UCSD-AML1 (cell line): ENCODE data around the gene DDOST.

ENCODE experiments used
- DNase-seq: peaks from one replicate; lab custom pipeline; 2025; ENCODE audit not compliant: unreplicated experiment; lab: John Stamatoyannopoulos, UW

The DDOST gene

GRCh38 chr1:20661207-20662109 lies at the start of gene DDOST:
TSS of gene DDOST (minus strand) at chr1:20661369. CDS start at chr1:20661350, 19 bp downstream.
- peak; percentile 98 for DNase-seq

- no peak for DNase-seq
These were observed 49.5 kb upstream of the DDOST start for GRCh38 chr1:20710469-20711284.

- DNase-seq = no peak
These were observed 48.7 kb upstream of the DDOST start for GRCh38 chr1:20709868-20710267.

- DNase-seq = no peak
These were observed 47.7 kb upstream of the DDOST start for GRCh38 chr1:20708891-20709290.

GRCh38 chr1:20708057-20708456 lies 46.9 kb upstream of the DDOST start:
- DNase-seq = no peak

- no peak for DNase-seq
These were observed 45.7 kb upstream of the DDOST start for GRCh38 chr1:20706841-20707240.

- no peak for DNase-seq
These were observed 44.1 kb upstream of the DDOST start for GRCh38 chr1:20705203-20705755.

- DNase-seq = no peak
These were observed 43.4 kb upstream of the DDOST start for GRCh38 chr1:20704390-20705202.

GRCh38 chr1:20703124-20703756 lies 42.1 kb upstream of the DDOST start:
- no peak for DNase-seq

GRCh38 chr1:20702416-20702815 lies 41.2 kb upstream of the DDOST start:
- peak; percentile 32 for DNase-seq

GRCh38 chr1:20701847-20702246 lies 40.7 kb upstream of the DDOST start:
- DNase-seq = no peak

- no peak for DNase-seq
These were observed 40.3 kb upstream of the DDOST start for GRCh38 chr1:20701446-20701845.

- DNase-seq = no peak
These were observed 39.6 kb upstream of the DDOST start for GRCh38 chr1:20700636-20701215.

- no peak for DNase-seq
These were observed 38.4 kb upstream of the DDOST start for GRCh38 chr1:20699558-20699957.

GRCh38 chr1:20698195-20698910 lies 37.2 kb upstream of the DDOST start:
- no peak for DNase-seq

- no peak for DNase-seq
These were observed 36.4 kb upstream of the DDOST start for GRCh38 chr1:20697563-20697962.

- DNase-seq = peak; percentile 87
These were observed 35.5 kb upstream of the DDOST start for GRCh38 chr1:20696397-20697333.

GRCh38 chr1:20695515-20695914 lies 34.3 kb upstream of the DDOST start:
- no peak for DNase-seq
